Esophagus muscularis mucosa (tissue), 4 donors: ENCODE data around the gene TMEM207. TPM values are rescaled to one million over a fixed set of nuclear protein-coding genes. Genes with fewer than 3 reads are reported as not detected.
A peak's percentile ranks its signal among the peaks of the same experiment; 100 is the strongest.

Experiments
- DNase-seq: peaks from one replicate; pipeline ENCODE4 v3.0.0-alpha.2; 2017; ENCODE audit errors: extremely low spot score
- H3K27ac ChIP-seq, 4 donors: fragments of 200-600 bp; sonication (generic); replicated peaks in 1 of 4; 1 replicate in 3 of 4; 2 replicates in 1 of 4; pipeline ENCODE4 v1.5.1; 2016 to 2019; ENCODE audit warnings: mild to moderate bottlenecking in 1 of 4
- H3K27me3 ChIP-seq, 4 donors: fragments of 200-600 bp; sonication (generic); one replicate each; pipeline versions ENCODE4 v1.5.1 to v1.6.0; 2016 to 2019
- H3K36me3 ChIP-seq, 4 donors: fragments of 200-600 bp; sonication (generic); one replicate each; pipeline ENCODE4 v1.5.1; 2016 to 2019
- H3K4me1 ChIP-seq, 4 donors: fragments of 200-600 bp; sonication (generic); one replicate each; pipeline ENCODE4 v1.5.1; 2016 to 2019
- H3K4me3 ChIP-seq, 4 donors: fragments of 200-600 bp; sonication (generic); 1 replicate in 2 of 4; 2 replicates in 2 of 4; pipeline ENCODE4 v1.5.1; 2016 to 2019; ENCODE audit warnings: mild to moderate bottlenecking in 4 of 4, moderate library complexity in 1 of 4
- H3K9me3 ChIP-seq, 4 donors: fragments of 200-600 bp; sonication (generic); 1 replicate in 3 of 4; 2 replicates in 1 of 4; pipeline ENCODE4 v1.5.1; 2016 to 2019
- CTCF ChIP-seq, 3 experiments: fragments of 200-600 bp in 2 of 3; fragments of 450-650 bp in 1 of 3; sonication (generic) in 2 of 3; IDR thresholded peaks; one replicate each; pipeline ENCODE4 v1.5.1; 2017 to 2019; ENCODE audit warnings: antibody characterized with exemption in 3 of 3, mild to moderate bottlenecking in 2 of 3, moderate library complexity in 1 of 3
- EP300 ChIP-seq: sonication (generic); formaldehyde crosslinking; IDR thresholded peaks from one replicate; pipeline ENCODE4 v1.6.1; 2017; ENCODE audit warnings: antibody characterized with exemption
- POLR2A ChIP-seq: fragments of 450-650 bp; IDR thresholded peaks from one replicate; pipeline ENCODE4 v1.6.1; 2017; ENCODE audit warnings: antibody characterized with exemption, moderate library complexity, mild to moderate bottlenecking, low read depth
- POLR2AphosphoS5 ChIP-seq, 2 donors: sonication (generic); formaldehyde crosslinking; IDR thresholded peaks; one replicate each; pipeline ENCODE4 v1.6.1; 2017; ENCODE audit warnings: antibody characterized with exemption in 2 of 2
- WGBS: methylation state at CpG from one replicate; pipeline ENCODE4 v1.1.5; 2018; 5-methylcytosine and 5-hydroxymethylcytosine counted together
- intact Hi-C: fragments of 100-400 bp; cut with DNase I; formaldehyde crosslinking; loops from one replicate; pipeline ENCODE4 v1.15.1; 2023
- total RNA-seq, 4 donors: library from RNA; depleted of rRNA; stranded (reverse); fragments of >200 nt; gene quantifications; one replicate each; pipeline versions ENCODE4 v1.1.0 to v1.2.1, GENCODE V29; 2016

Gene TMEM207
- total RNA-seq, 4 donors from 2014 or later, result not detected

GRCh38 chr3:190425833-190426232, 23.9 kb downstream of the TMEM207 start:
- no peaks in the 10 kb centered on the region for H3K36me3 ChIP-seq
- no peak for DNase-seq
- intact Hi-C loops, result loop anchor here (10.0 kb wide), 3 partner anchors 101 to 461 kb away; partner anchors contain the start of gene CLDN1
- H3K27me3 ChIP-seq, result no peaks in the 10 kb centered on the region
- 91% methylated on average over 1 of the region's 1 CpG for WGBS
- no peaks in the 10 kb centered on the region for H3K4me1 ChIP-seq
- TF ChIP-seq POLR2AphosphoS5 (IDR thresholded peaks at IDR 0.05), result no peak
- H3K27ac ChIP-seq, result no peak overlapping the region
- H3K9me3 ChIP-seq, result no peaks in the 10 kb centered on the region
- no peak overlapping the region for H3K4me3 ChIP-seq

- intact Hi-C loops, result loop anchor here (10.0 kb wide), 3 partner anchors 100 to 460 kb away; partner anchors contain the start of gene CLDN1
- WGBS, result 40% methylated on average over 16 of the region's 16 CpGs
- H3K27ac ChIP-seq, result no peak overlapping the region
- H3K9me3 ChIP-seq, result no peaks in the 10 kb centered on the region
- H3K36me3 ChIP-seq, result no peaks in the 10 kb centered on the region
- H3K27me3 ChIP-seq, result no peaks in the 10 kb centered on the region
- DNase-seq, result no peak
- no peak overlapping the region for H3K4me3 ChIP-seq
- TF ChIP-seq POLR2A (no peak), EP300 (no peak), POLR2AphosphoS5 (IDR thresholded peaks at IDR 0.05) (no peak), CTCF (IDR thresholded peaks at IDR 0.05) (peak; percentile 50 to 67 (median 66))
- no peaks in the 10 kb centered on the region for H3K4me1 ChIP-seq
Measured at GRCh38 chr3:190424478-190425439, 24.9 kb downstream of the TMEM207 start.

- no peak overlapping the region for H3K27ac ChIP-seq
- no peaks in the 10 kb centered on the region for H3K4me1 ChIP-seq
- intact Hi-C loops, result loop anchor here (10.0 kb wide), 3 partner anchors 99 to 459 kb away; partner anchors contain the start of gene CLDN1
- no peaks in the 10 kb centered on the region for H3K27me3 ChIP-seq
- H3K4me3 ChIP-seq, result no peak overlapping the region
- no peaks in the 10 kb centered on the region for H3K9me3 ChIP-seq
- no peaks in the 10 kb centered on the region for H3K36me3 ChIP-seq
- TF ChIP-seq CTCF (IDR thresholded peaks at IDR 0.05) (no peak), EP300 (no peak), POLR2A (no peak), POLR2AphosphoS5 (IDR thresholded peaks at IDR 0.05) (no peak)
- 65% methylated on average over 2 of the region's 2 CpGs for WGBS
- no peak for DNase-seq
Measured at GRCh38 chr3:190424108-190424477, 25.6 kb downstream of the TMEM207 start.

GRCh38 chr3:190414297-190414696, 35.4 kb downstream of the TMEM207 start:
- no peak overlapping the region for H3K27ac ChIP-seq
- no peak for TF ChIP-seq EP300
- no peak for TF ChIP-seq POLR2AphosphoS5 (IDR thresholded peaks at IDR 0.05)
- TF ChIP-seq POLR2A, result no peak
- no peak overlapping the region for H3K4me3 ChIP-seq
- DNase-seq, result no peak
- no peaks in the 10 kb centered on the region for H3K27me3 ChIP-seq
- H3K9me3 ChIP-seq, result no peaks in the 10 kb centered on the region
- intact Hi-C loops, result no loop called here
- no peaks in the 10 kb centered on the region for H3K4me1 ChIP-seq
- no peaks in the 10 kb centered on the region for H3K36me3 ChIP-seq
- 74% methylated on average over 2 of the region's 3 CpGs for WGBS

- H3K9me3 ChIP-seq, result no peaks in the 10 kb centered on the region
- no peaks in the 10 kb centered on the region for H3K36me3 ChIP-seq
- TF ChIP-seq EP300, result no peak
- no peak for TF ChIP-seq POLR2AphosphoS5 (IDR thresholded peaks at IDR 0.05)
- TF ChIP-seq POLR2A, result no peak
- 91% methylated on average over 8 of the region's 8 CpGs for WGBS
- intact Hi-C loops, result no loop called here
- H3K4me1 ChIP-seq, result no peaks in the 10 kb centered on the region
- no peaks in the 10 kb centered on the region for H3K27me3 ChIP-seq
- DNase-seq, result no peak
- H3K27ac ChIP-seq, result no peak overlapping the region
- H3K4me3 ChIP-seq, result no peak overlapping the region
Measured at GRCh38 chr3:190404715-190405114, 45.0 kb downstream of the TMEM207 start.

GRCh38 chr3:190401963-190402362, 47.7 kb downstream of the TMEM207 start:
- H3K4me1 ChIP-seq, result no peaks in the 10 kb centered on the region
- DNase-seq, result no peak
- no peaks in the 10 kb centered on the region for H3K9me3 ChIP-seq
- H3K27me3 ChIP-seq, result no peaks in the 10 kb centered on the region
- WGBS, result 67% methylated on average over 4 of the region's 4 CpGs
- no peak overlapping the region for H3K27ac ChIP-seq
- intact Hi-C loops, result no loop called here
- TF ChIP-seq CTCF (IDR thresholded peaks at IDR 0.05) (no peak), POLR2A (no peak), POLR2AphosphoS5 (IDR thresholded peaks at IDR 0.05) (no peak), EP300 (no peak)
- no peaks in the 10 kb centered on the region for H3K36me3 ChIP-seq
- H3K4me3 ChIP-seq, result no peak overlapping the region
